GM12874 (cell line): ENCODE data around the gene PSME2.

ENCODE experiments used
- TF ChIP-seq, protein P1 (sequence below): IDR thresholded peaks from 2 replicates; pipeline ENCODE4 v1.5.1; 2011; ENCODE audit warnings: low read depth, mild to moderate bottlenecking, control low read depth, low read length, moderate library complexity; ENCODE audit not compliant: insufficient read depth

PSME2 gene

DNA sequence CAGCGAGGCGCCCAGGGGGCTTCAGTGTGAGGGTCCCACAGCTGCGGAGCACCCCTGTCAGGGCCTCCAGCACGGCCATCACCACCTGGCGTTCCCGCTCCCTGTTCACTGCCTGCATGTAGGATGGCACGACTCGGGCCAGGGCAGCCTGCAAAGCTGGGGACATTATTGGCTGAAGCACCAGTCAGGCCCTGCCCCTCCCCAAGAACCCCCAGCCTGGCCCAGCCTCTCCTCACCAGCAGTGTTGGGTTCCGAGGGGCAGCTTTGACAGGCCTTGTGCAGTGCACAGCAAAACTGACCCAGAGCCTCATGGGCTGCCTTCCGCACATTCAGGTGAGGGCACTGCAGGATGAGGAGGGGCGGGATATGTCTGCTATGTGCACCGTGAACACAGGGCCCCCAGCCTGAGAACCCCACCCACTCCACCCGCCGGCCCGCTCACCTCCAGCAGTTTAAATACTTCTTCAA lies 36.6 kb upstream of the PSME2 start:
- TF ChIP-seq, protein P1, sequence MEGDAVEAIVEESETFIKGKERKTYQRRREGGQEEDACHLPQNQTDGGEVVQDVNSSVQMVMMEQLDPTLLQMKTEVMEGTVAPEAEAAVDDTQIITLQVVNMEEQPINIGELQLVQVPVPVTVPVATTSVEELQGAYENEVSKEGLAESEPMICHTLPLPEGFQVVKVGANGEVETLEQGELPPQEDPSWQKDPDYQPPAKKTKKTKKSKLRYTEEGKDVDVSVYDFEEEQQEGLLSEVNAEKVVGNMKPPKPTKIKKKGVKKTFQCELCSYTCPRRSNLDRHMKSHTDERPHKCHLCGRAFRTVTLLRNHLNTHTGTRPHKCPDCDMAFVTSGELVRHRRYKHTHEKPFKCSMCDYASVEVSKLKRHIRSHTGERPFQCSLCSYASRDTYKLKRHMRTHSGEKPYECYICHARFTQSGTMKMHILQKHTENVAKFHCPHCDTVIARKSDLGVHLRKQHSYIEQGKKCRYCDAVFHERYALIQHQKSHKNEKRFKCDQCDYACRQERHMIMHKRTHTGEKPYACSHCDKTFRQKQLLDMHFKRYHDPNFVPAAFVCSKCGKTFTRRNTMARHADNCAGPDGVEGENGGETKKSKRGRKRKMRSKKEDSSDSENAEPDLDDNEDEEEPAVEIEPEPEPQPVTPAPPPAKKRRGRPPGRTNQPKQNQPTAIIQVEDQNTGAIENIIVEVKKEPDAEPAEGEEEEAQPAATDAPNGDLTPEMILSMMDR = no peak

DNA sequence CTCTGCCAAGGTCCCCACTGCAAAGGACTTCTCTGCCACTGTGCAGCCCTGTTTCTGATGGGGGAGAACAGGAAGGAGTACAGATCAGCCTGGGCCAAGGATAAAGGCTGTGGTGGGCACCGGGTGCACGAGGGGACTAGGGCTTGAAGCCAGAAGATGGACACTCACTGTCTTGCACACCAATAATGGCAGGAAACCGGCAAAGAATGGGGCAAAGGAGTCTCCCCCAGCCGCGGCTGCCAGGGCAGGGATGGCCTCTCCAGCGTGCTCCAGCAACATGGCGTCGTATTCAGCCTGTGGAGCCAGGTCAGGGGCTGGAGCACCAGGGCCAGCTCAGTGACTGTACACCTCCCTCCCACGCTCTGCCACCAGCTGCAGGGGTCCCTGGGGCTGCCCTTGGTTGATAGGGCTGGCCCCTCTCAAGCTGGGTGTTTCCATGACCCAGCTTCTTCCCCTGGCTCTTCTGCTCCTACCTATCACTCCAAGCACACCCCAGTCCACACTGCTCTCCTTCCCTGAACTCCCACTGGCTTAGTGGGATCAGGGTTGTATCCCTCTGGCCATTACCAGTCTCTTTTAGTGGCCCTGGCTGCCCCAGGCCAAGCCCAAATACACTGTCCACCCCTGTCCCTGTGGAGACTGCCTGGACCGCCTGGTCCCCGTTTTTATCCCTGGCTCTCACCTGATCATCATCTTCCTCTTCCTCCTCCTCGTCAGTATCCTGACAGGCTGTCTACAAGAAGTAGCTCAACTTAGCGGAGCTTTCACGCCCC lies 35.9 kb upstream of the PSME2 start:
- TF ChIP-seq, protein P1 = no peak

DNA sequence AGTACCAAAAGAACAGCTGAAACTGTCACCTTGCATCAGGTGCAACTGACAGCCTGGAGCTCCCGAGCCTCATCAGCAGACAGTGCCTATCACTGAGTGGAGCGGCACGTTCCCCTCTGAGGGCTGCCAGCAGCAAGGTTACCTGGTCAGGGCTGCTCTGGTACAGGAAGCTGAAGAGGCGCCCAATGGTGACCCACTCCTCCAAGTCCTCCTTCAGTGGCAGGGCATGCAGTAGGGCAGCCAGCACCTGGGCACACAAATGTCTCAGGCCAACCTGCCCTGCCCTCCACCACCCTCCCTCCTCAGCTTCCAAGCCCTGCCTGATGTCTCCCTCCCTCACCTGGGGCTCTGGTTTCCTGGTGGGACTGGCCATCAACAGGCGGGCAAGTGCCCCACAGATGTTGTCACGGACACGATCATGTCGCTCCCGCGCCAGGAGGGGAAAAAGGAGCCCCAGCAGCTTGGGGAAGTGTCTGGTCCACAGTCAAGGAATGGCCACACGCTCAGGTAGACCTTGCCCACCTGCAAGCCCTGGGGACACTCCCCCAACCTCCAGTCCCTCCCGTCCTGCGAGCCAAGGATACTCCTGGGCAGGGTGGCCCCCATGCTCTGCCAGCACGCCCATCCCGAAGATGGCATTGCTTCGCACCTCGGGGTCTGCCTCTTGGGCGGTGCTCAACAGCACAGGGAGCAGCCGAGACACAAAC lies 35.1 kb upstream of the PSME2 start:
- TF ChIP-seq, protein P1 = no peak

DNA sequence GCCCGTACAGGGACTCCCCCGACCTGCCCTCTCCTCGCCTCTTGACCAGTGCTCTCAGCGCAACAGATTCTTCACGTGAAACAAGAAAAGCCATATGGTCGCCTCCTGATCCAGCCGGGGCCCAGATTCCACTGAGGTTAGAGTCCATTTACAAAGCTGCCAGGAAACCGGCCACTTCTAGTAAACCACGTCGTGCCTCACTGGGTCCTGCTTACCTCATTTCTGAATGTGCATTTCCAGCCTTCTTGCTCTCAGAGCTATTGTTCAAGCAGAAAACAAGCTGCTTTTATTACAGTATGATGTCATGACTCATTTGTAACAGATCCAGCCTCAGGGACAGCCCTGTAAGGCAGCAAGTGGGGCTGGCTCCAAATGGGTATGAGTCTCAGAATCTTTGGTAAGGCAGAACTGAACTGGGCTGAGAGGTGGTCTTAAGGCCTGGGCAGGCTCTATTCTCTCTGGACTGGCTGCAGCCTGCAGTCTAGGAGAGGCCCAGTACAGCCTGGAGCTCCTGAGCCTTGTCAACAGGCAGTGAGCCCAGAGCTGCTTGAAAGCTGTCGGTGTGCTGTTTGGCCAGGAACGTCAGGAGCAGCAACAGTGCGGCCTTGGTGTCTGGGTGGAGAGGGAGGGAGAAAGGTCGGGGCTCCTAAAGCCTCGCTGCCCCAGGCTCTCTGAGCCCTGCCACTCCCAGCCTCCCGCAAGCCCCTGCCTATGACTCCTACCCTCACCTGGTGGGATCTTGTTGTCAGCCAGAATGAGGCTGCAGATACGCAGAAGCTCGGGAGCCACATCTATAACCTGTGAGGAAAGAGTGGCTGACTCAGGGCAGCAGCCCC lies 33.8 kb upstream of the PSME2 start:
- TF ChIP-seq, protein P1 = no peak

DNA sequence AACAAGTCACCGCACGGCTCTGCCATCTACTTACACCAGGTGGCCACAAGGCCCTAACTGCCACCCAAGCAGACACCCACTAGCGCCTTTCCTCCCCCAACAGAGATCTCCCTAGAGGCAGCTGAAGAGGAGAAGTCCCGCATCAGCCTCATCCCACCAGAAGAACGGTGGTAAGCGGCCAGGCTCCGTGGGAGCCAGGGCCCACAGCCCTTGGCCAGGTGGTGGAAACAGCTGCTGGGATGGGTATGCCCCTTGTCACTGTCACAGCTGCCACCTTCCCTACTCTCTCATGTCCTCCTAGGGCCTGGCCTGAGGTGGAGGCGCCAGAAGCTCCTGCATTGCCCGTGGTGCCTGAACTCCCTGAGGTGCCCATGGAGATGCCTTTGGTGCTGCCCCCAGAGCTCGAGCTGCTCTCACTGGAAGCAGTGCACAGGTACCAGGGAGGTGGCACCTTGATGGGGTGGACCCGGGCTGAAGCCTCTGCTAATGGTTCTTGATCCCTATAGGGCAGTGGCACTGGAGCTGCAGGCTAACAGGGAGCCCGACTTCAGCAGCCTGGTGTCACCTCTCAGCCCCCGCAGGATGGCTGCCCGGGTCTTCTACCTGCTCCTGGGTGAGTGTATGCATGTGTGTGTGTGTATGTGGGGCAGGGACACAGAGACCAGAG lies 33.0 kb upstream of the PSME2 start:
- TF ChIP-seq, protein P1 = no peak

DNA sequence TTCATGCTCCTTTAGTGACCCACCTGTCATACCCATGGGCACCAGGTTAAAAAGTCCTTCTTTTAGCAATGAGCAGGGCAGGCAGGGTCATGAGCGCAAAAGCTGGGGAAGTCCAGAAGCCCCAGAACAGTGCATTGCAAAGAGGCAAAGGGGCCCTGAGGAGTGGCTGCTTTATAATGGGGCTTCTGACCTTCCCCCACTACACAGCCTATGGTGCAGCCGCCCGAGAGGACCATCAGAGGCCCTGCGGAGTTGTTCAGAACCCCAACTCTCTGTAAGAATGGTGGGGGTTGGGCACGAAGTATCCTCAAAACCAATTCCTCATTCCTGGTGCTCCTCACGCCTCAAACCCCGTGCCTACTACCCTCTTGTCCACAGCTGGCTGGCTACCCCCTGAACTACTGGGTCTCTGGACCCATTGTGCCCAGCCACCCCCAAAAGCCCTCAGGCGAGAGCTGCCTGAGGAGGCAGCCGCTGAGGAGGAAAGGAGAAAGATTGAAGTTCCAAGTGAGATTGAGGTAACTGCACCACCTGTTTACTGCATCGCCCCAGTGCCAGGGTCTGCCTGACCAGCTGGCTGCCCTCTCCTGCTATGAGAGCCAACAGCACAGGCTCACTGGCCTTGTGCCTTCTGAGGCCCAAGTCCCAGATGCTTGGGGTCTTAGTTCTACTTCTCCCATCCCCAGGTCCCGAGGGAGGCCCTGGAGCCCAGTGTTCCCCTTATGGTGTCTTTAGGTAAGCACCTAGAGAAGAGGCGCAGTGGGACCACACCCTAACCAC lies 32.2 kb upstream of the PSME2 start:
- TF ChIP-seq, protein P1 = no peak
